GM18526 (cell line): ENCODE measurements around the gene USP12.

Experiments
- POLR2A ChIP-seq: IDR thresholded peaks from 3 replicates; pipeline ENCODE4 v1.6.1; 2011; ENCODE audit not compliant: insufficient read length; ENCODE audit errors: extremely low read depth

USP12 gene

DNA sequence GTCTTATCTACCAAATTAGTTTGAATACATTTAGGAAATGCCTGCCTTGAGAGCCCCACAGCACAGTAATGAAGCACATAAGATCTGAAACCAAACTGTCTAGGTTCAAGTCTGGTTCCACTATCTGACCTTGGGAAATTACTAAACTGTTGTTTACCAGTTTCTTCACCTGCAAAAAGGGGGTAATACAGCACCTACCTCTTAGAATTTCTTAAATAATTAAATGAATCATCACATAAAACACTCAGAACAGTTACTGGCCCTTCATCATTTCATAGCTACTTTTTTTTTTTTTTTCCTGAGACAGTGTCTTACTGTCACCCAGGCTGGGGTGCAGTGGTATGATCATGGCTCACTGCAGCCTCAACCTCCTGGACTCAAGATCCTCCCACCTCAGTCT, 59.6 kb downstream of the USP12 start:
- no peak for TF ChIP-seq POLR2A

DNA sequence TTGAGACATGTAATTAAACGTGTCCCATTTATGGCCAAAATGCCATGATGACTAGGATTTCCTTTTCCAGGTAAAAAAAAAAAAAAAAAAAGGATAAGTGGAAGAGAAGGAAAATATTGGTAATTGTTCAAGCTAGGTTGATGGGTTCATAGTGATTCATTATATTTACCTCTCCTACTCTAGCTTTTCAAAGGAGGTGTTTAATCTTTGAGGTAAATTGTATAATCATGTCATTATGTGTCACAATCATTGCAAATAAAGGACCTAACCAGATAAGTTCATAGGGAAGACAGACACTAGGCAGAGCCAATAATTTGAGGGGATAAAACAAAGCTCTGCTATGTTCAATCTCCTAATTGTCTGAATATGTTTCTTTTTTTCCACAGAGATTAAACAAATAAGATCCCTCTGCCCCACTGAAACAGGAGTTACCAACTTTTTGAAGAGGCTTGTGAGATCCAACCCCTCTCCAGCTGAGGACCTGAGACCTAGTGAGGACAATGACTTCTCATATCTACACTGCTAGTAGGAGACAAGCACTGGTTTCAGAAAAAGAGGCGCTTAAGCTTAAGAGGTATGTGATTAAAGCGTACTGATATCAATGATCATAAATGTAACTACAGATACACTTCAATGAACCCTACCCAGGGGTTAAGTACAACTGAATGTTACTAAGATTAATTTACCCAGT, 61.4 kb downstream of the USP12 start:
- no peak for TF ChIP-seq POLR2A

DNA sequence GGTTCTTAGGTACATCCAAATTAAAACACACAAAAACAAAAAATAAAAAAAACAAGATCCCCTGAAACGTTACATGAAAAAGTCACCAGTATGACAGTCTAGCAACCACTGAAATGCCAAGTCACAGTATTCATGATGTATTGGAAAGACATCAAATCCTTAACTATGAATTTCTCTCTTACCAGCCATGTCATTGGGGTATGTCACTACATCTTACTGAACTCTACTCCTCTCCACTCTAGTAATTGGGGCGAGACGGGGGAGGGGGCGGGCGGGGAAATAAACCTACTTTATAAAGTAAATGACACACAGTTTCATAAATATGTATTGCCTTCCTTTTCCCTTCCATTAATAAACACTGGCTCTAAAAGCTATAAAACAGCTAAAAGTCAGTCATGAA, 65.5 kb downstream of the USP12 start:
- no peak for TF ChIP-seq POLR2A

DNA sequence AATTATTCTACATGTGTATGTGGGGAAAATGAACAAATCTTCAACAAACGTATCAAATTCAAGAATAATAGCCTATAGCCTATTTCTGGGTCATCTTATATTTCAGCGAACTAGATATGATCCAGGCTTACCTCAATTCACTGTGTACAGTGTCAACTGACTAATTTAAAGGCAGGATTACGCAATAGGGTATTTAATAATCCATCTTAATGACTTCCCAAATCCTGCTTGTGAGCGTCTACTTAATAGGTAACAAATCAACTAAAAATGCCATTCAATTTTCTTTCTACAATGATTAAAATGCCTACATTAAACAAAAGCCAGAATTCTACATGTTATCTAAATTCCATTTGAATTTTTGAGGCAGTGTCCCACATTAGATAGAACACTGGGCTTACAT, 67.0 kb downstream of the USP12 start:
- TF ChIP-seq POLR2A, result no peak

DNA sequence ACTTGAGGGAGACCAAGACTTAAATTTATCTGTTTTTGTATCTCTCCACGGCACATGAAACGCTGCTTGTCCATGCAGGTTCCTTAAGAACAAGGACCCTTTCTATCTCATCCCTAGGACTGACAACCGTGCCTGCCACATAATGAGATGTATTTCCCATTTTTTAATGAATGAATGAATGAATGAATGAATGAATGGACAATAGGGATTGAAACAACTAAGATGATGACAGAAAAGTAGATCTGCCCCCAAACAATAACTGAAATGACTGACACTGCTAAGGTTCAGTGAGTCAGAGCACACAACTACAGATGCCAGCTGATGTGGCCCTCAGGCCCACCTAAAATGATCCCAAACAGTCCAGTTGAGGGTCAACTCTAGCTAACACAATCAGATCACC, 69.8 kb downstream of the USP12 start:
- TF ChIP-seq POLR2A, result no peak

DNA sequence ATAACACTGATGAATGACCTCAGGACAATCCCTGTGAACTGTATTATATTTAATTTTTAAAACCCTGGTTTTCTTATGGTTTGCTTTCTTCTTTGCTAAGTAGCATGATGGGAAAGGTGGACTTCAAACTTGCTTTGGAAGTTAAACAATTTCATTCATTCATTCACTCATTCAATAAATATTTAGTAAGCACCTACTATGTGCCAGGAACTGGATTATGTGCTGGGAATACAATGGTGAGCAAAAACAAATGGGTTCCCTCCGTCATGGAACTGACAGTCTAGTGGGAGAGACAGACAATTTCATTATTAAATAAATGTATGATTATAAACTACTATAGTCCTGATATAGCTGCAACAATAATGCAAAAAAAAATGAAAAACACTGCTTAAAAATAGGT, 70.3 kb downstream of the USP12 start:
- no peak for TF ChIP-seq POLR2A

DNA sequence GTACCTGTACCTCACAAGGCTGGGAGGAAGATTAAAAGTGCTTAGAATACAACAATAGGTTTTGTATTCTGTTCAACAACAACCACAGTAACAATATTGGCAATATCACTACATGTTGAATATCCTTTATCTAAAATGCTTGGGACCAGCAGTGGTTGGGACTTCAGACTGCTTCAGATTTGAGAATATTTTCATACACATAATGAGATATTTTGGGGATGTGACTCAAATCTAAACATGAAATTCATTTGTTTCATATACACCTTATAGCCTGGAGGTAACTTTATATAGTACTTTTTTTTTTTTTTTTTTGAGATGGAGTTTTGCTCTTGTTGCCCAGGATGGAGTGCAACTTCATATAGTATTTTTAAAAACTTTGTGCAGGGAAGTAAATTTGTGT, 73.9 kb downstream of the USP12 start:
- TF ChIP-seq POLR2A, result no peak

DNA sequence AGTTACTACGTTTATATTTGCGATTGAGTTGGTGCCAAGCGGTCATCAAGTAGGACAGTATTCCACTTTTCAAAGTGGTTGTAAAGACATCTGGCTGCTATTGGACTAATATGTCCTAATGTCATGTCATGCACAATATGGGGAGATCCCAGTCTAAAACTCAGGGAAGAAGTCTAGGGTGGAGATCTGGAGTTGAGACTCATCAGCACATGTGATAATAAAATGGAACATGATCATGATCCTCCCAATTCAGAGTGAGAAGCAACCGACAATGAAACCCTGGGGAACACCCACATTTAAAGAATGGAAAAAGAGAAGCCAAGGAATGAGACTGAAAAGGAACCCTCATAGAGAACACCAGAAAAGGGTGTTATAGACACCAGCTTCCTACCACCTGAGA, 80.2 kb downstream of the USP12 start:
- TF ChIP-seq POLR2A, result no peak

DNA sequence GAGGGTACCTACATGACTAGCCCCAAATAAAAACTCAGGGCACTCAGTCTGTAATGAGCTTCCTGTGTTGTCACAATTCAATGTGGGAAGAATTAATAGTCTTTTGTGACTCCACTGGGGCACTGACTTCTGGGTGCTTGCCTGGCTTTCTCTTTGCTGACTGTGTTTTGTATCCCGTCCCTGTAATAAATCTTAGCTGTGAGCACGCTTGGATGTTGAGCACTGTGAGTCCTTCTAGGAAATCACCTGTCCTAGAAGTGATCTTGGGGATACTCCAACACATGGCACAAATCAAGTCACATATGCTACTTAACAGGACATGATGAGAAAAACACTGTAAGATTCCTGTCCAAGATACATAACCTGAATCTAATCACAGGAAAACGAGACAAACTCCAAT, 83.0 kb downstream of the USP12 start:
- TF ChIP-seq POLR2A, result no peak

DNA sequence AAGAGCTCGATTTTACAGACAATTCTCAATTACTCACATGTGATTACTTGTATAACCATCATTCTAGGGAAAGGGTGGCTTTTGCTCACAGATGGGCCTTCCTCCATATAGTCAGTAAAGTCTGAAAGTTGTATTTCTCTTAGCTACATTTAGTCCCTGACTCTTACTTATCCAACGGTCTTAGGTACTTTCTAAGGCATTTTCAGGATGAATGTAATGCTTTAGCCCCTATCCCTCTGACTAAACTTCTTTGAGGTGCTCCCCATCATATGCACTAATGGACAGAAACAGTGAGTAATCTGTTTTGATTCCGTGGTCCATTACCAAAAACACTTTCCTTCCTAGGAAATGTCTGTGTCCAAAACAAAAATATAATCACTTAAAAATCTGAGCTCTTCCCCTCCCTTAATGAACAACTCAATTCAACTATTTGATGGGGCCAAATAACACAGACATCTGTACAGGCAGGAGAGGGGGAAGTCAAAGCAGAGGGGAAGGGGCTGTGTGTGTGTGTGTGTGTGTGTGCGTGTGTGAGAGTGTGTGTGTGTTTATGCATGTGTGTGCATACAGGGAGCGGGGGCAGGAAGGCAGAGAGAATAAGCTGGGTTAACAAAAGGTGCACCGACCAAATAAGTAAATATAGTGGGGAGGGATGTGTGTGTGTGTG, 84.9 kb downstream of the USP12 start:
- no peak for TF ChIP-seq POLR2A

DNA sequence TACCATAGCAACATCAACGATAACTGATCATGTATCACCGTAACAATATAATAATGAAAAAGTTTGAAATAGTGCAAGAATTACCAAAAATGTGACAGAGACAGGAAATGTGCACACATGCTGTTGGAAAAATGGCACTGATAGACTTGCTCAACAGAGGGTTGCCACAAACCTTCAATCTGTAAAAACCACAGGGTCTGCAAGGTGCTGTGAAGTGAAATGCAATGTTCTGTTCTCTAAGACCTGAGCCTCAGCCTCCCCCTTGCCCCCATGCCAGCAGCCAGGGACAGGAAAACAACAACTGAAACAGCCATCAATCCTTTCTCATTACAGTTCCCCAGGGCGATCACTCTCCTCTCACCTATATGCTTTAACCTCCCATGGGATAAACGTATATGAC, 88.4 kb downstream of the USP12 start:
- no peak for TF ChIP-seq POLR2A

DNA sequence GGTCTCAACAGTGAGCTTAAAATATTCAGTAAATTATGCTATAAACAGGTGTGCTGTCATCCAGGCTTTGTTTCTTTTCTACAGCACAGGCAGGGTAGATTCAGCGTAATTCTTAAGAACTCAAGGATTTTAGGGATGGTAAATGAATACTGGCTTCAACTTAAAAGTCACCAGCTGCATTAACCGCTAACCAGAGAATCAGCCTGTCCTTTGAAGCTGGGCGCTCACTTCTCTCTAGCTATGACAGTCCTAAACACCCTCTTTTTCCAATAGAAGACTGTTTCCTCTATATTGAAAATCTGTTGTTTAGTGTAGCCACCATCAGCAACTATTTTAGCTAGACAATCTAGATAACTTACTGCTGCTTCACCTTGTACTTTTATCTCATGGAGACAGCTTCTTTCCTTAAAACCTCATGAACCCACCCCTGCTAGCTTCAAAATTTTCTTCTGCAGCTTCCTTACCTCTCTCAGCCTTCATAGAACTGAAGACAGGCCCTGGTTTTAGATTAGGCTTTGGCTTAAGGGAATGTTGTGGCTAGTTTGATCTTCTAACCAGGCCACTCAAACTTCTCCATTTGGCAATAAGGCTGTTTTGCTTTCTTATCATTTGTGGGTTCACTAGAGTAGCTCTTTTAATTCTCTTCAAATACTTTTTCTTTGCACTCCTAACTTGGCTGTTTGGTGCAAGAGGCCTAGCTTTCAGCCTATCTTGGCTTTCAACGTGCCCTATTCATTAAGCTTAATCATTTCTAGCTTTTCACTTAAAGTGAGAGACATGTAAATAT, 89.5 kb downstream of the USP12 start:
- TF ChIP-seq POLR2A, result no peak

DNA sequence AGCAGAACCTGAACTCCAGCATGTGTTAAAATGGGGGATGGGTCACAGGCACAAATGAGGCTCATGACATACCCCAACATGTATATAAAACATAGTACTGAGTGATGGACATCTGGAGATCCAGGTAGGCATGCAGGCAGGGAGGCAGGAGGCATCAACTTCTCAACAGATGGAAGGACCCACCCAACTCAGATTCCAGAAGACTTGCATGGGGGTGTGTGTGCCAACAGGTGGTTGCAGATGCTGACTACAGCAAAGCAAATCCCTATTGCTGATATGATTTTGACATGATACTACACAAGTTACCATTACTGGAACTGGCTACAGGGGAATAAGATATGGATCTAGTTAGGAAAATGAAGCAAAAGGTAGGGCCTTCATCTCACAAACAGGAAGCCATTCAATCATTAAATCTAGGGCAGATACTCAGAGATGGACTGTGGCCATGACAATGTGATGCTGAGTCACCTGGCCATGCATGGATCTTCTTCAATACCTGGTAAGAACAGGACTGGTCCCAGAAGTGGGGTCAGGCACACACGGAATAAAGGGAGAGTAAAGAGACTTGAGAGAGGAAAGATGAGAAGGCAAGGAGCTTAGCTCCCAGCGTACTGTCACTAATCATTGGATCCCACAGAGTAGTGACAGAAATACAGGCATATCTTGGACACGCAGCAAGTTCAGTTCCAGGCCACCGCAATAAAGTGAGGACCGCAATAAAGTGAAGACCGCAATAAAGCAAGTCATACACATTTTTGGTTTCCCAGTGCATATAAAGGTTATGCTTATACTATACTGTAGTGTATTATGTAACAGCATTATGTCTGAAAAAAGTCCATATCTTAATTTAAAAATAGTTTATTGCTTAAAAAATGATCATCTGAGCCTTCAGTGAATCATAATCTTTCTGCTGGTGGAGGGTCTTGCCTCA, 91.3 kb downstream of the USP12 start:
- no peak for TF ChIP-seq POLR2A

DNA sequence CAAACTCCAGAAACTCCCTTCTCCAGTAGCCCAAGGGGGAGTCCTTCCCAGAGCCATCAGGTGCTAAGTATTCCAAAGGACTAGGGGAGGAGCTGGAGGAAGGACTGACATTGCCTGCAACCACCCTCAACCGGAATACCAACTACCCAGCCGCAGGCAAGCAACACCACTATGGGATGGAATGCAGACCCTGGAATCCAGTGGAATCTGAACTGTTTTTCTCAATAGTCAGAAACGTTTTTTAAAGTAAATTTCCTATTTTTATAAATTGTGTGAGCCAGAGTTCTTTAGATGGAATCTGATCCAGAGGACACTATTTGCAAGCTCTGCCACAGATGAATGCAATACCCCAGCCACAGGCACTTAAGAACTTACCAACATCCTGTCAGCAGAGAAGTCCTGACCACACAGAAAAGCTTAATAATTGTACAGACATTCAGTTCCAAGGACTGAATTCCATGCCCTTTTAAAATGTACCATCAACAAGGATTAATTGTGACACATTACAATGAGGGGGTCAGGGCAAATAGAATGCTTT, 92.1 kb downstream of the USP12 start:
- TF ChIP-seq POLR2A, result no peak

DNA sequence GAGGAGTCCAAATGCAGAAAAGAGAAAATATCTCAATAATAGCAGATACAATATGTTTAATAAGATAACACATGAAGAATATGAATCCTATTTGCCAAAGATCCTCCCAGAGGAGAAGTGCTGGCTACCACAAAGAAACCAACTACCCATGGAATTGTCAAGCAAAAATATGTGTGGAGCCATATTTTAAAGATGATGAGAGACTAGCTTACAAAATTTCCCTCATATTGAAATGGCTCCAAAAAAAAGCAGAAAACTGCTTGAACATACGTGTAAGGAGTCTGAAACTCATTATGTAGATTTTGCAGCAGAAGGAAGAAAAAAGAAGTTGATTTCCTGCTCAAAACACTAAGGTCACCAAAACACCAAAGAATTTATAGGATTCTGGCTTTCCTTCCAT, 94.2 kb downstream of the USP12 start:
- no peak for TF ChIP-seq POLR2A
